ENCODE results near the gene TTC3. TPM values are rescaled to one million over a fixed set of nuclear protein-coding genes. Genes with fewer than 3 reads are reported as not detected.

The TTC3 gene
- total RNA-seq, 1 donor from 2014 or later: 44.3 TPM

DNA sequence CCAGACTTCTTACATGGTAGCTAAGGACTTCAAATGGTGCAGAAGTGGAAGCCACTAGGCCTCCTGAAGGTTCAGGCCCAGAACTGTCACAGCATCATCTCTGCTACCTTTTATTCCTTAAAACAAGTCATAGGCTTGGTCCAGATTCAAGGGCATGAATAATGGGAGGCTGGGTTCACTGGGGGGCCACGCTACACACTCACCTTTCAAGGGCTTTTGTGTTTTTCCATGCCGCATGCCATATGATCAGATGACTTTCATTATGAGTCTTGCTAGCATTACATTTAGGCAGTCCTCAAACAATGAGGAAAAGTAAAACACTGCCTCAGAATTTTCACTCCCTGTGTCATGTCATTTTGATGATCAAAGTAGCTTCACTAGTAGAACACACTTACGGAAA is 110.7 kb downstream of the TTC3 start:
- Histone ChIP-seq H3K4me3 (no peak overlapping the region), H3K4me1 (peaks cover 10% of the 10 kb centered on the region), H3K27me3 (ENCODE audit: low read depth) (no peaks in the 10 kb centered on the region), H3K36me3 (peaks cover 54% of the 10 kb centered on the region), H3K27ac (replicated peaks) (no peak overlapping the region), H3K9me3 (replicated peaks) (no peaks in the 10 kb centered on the region)
- TF ChIP-seq, protein P1, sequence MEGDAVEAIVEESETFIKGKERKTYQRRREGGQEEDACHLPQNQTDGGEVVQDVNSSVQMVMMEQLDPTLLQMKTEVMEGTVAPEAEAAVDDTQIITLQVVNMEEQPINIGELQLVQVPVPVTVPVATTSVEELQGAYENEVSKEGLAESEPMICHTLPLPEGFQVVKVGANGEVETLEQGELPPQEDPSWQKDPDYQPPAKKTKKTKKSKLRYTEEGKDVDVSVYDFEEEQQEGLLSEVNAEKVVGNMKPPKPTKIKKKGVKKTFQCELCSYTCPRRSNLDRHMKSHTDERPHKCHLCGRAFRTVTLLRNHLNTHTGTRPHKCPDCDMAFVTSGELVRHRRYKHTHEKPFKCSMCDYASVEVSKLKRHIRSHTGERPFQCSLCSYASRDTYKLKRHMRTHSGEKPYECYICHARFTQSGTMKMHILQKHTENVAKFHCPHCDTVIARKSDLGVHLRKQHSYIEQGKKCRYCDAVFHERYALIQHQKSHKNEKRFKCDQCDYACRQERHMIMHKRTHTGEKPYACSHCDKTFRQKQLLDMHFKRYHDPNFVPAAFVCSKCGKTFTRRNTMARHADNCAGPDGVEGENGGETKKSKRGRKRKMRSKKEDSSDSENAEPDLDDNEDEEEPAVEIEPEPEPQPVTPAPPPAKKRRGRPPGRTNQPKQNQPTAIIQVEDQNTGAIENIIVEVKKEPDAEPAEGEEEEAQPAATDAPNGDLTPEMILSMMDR (IDR thresholded peaks at IDR 0.05; ENCODE audit: borderline replicate concordance): no peak
- intact Hi-C loops (cut with micrococcal nuclease): no loop called here
- DNase-seq: no peak

DNA sequence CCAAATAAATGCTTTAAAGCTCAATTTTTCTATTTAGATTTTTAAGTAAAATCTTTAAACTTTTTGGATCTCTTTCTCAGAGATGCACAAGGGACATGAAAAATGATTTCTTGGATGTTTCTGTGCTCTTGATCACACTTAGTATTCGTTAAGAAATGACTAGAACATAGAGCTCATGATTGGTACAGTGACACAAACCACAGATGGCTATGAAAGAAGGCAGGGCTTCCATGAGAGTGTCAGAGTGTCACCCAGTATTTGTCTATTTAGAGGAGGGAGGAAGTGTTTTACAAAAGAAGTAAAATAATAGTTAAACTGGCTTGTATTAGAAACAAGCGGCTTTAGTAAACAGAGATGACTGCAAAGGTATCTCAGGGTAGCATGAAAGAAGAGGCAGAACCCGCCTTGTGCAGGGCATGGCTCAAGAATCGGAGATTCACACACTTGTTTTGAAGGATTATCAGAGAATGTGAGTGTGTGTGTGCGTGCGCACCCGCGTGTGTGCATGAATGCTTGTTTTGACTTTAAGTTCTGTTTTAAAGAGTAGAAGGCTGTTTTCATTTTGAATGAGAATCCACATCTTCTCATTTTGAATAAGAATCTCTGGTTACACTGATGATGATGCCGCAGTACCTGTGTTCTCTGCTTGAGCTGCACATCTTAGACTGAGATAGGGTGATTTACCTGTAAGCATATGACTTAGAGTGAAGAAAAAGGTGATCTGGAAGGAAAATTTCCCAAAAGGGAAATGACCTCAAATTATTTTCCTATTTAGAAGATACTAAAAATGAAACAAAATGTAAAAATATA is 111.9 kb downstream of the TTC3 start:
- peaks cover 56% of the 10 kb centered on the region for H3K36me3 ChIP-seq
- H3K4me1 ChIP-seq: peaks cover 10% of the 10 kb centered on the region
- no peak overlapping the region for H3K4me3 ChIP-seq
- no peak overlapping the region for H3K27ac ChIP-seq (replicated peaks)
- H3K27me3 ChIP-seq (ENCODE audit: low read depth): no peaks in the 10 kb centered on the region
- intact Hi-C loops (cut with micrococcal nuclease): no loop called here
- no peak for DNase-seq
- TF ChIP-seq, protein P1 (IDR thresholded peaks at IDR 0.05; ENCODE audit: borderline replicate concordance): no peak
- H3K9me3 ChIP-seq (replicated peaks): no peaks in the 10 kb centered on the region

DNA sequence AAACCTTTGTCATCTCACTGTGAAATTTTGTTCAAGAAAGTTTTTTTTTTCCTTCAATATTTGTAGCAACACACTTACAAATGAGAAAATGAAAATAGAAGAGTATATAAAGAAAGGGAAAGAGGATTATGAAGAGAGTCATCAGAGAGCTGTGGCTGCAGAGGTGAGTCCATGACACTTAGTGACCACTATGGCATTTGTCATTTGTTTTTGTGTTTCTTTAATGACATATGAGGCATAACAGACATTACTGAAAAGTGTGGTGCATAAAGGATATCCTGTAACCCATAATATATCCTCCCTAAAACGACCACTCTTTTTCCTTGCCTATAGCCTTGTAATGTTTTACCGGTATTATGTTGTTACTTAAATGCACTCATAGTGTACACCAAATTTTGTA is 113.9 kb downstream of the TTC3 start:
- H3K4me1 ChIP-seq: peaks cover 2% of the 10 kb centered on the region
- intact Hi-C loops (cut with micrococcal nuclease): no loop called here
- no peaks in the 10 kb centered on the region for H3K9me3 ChIP-seq (replicated peaks)
- no peak overlapping the region for H3K4me3 ChIP-seq
- no peak overlapping the region for H3K27ac ChIP-seq (replicated peaks)
- no peaks in the 10 kb centered on the region for H3K27me3 ChIP-seq (ENCODE audit: low read depth)
- DNase-seq: no peak
- TF ChIP-seq, protein P1 (IDR thresholded peaks at IDR 0.05; ENCODE audit: borderline replicate concordance): no peak
- H3K36me3 ChIP-seq: peaks cover 72% of the 10 kb centered on the region

DNA sequence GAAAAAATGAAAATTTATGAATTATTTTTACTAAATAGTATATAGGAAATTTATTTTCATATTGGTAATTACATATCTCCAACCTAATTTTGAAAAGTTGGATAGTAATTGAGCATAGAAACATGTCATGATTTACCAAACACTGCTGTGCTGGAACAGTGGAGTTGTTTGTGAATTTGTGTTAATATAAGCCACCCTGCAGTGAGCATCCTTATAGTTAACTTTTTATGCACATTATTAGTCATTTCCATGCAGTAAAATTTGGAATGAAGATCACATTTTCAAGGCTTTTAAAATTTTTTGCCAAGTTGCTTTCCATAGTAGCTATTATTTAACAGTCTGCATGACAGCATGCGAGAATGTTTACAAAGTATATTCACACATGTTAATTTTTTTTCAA is 115.8 kb downstream of the TTC3 start:
- H3K4me3 ChIP-seq: no peak overlapping the region
- H3K36me3 ChIP-seq: peaks cover 80% of the 10 kb centered on the region
- H3K9me3 ChIP-seq (replicated peaks): no peaks in the 10 kb centered on the region
- TF ChIP-seq, protein P1 (IDR thresholded peaks at IDR 0.05; ENCODE audit: borderline replicate concordance): no peak
- no peaks in the 10 kb centered on the region for H3K27me3 ChIP-seq (ENCODE audit: low read depth)
- H3K27ac ChIP-seq (replicated peaks): no peak overlapping the region
- intact Hi-C loops (cut with micrococcal nuclease): no loop called here
- H3K4me1 ChIP-seq: no peaks in the 10 kb centered on the region
- DNase-seq: no peak

DNA sequence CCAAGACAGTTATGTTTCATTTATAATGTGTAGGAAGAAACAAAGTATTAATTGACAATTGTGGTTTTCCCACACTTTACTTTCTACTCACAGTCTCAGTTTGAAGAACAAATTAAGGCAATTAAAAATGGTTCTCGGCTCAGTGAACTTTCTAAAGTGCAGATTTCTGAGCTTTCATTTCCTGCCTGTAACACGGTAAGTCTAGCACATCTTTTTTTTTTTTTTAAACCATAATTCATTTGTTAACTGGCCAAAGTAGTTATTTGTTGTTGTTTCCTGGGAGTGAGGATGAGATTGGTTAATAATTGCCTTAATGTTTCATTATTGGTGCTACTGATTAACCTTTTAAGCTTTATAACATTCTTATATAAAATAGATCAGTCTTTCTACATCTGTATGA is 119.0 kb downstream of the TTC3 start:
- intact Hi-C loops (cut with micrococcal nuclease): no loop called here
- DNase-seq: no peak
- TF ChIP-seq, protein P1 (IDR thresholded peaks at IDR 0.05; ENCODE audit: borderline replicate concordance): no peak
- Histone ChIP-seq H3K27me3 (ENCODE audit: low read depth) (no peaks in the 10 kb centered on the region), H3K4me1 (no peaks in the 10 kb centered on the region), H3K4me3 (no peak overlapping the region), H3K36me3 (peaks cover 90% of the 10 kb centered on the region), H3K9me3 (replicated peaks) (no peaks in the 10 kb centered on the region), H3K27ac (replicated peaks) (no peak overlapping the region)
